CD4-positive, alpha-beta T cell (primary cell): ENCODE measurements around the gene CTDSP1. TPM values are rescaled to one million over a fixed set of nuclear protein-coding genes. Genes with fewer than 3 reads are reported as not detected.

ENCODE experiments used
- ATAC-seq: fragments of 200-7000 bp; cut with Tn5 transposase; one replicate; pipeline ENCODE4 v1.10.0; 2022; ENCODE audit warnings: mild to moderate bottlenecking; ENCODE audit not compliant: poor library complexity
- CTCF ChIA-PET: fragments of 350-600 bp; sonication (Branson Sonifier 250); formaldehyde crosslinking; loops from one replicate; lab custom pipeline; 2021; ENCODE audit warnings: antibody characterized with exemption, inconsistent platforms; lab: Charles Lee
- POLR2A ChIA-PET: fragments of 350-600 bp; sonication (Branson Sonifier 250); formaldehyde crosslinking; loops from one replicate; lab custom pipeline; 2021; ENCODE audit warnings: antibody characterized with exemption, inconsistent platforms; lab: Charles Lee
- DNase-seq, 14 experiments: peaks; one replicate each; pipeline ENCODE4 v3.0.0-alpha.2; 2013 to 2020; ENCODE audit warnings: mixed read lengths in 2 of 14
- H3K27ac ChIP-seq, 2 donors: one replicate each; pipeline versions ENCODE4 v1.5.1 to v1.7.0; 2013; ENCODE audit warnings: low read length in 2 of 2, low read depth in 1 of 2, mild to moderate bottlenecking in 1 of 2
- H3K27me3 ChIP-seq, 2 experiments: 1 replicate in 1 of 2; 2 replicates in 1 of 2; pipeline versions ENCODE4 v1.6.1 to v1.7.0; 2013; ENCODE audit warnings: low read length in 2 of 2, control low read depth in 1 of 2, mild to moderate bottlenecking in 1 of 2, moderate library complexity in 1 of 2; ENCODE audit not compliant: insufficient read depth in 2 of 2, control insufficient read depth in 1 of 2
- H3K36me3 ChIP-seq: one replicate; pipeline ENCODE4 v1.6.1; 2013; ENCODE audit warnings: low read length, control low read depth; ENCODE audit not compliant: insufficient read depth
- H3K4me1 ChIP-seq: one replicate; pipeline ENCODE4 v1.6.1; 2013; ENCODE audit warnings: low read length, control low read depth; ENCODE audit not compliant: insufficient read depth
- H3K4me3 ChIP-seq: one replicate; pipeline ENCODE4 v1.5.1; 2013; ENCODE audit warnings: mild to moderate bottlenecking, low read length, moderate library complexity
- H3K9me3 ChIP-seq, 2 experiments: 1 replicate in 1 of 2; 2 replicates in 1 of 2; pipeline versions ENCODE4 v1.6.1 to v1.7.0; 2013; ENCODE audit warnings: low read length in 2 of 2, mild to moderate bottlenecking in 2 of 2, control low read depth in 1 of 2, moderate library complexity in 1 of 2; ENCODE audit not compliant: control insufficient read depth in 1 of 2, insufficient read depth in 1 of 2
- H3K27ac Mint-ChIP-seq: one replicate; pipeline ENCODE4 v1.8.0; 2020; ENCODE audit warnings: mixed read lengths
- H3K27me3 Mint-ChIP-seq: one replicate; pipeline ENCODE4 v1.8.0; 2021; ENCODE audit warnings: mixed read lengths
- H3K36me3 Mint-ChIP-seq: one replicate; pipeline ENCODE4 v1.8.0; 2021; ENCODE audit warnings: low read depth, mixed read lengths
- H3K4me1 Mint-ChIP-seq: one replicate; pipeline ENCODE4 v1.8.0; 2021; ENCODE audit warnings: low read depth, mixed read lengths
- H3K4me3 Mint-ChIP-seq: one replicate; pipeline ENCODE4 v1.8.0; 2020; ENCODE audit warnings: mild to moderate bottlenecking, mixed read lengths
- H3K9me3 Mint-ChIP-seq: one replicate; pipeline ENCODE4 v1.8.0; 2020; ENCODE audit warnings: mixed read lengths
- CTCF ChIP-seq: fragments of 200-600 bp; IDR thresholded peaks from one replicate; pipeline ENCODE4 v1.8.0; 2022; ENCODE audit warnings: antibody characterized with exemption, mild to moderate bottlenecking
- intact Hi-C, 2 experiments: fragments of 100-400 bp; cut with DNase I in 1 of 2; cut with micrococcal nuclease in 1 of 2; formaldehyde crosslinking; loops; one replicate each; pipeline versions ENCODE4 v1.15.1 to v1.9.0; 2023 to 2025; cut with DNase I, micrococcal nuclease
- total RNA-seq, 174 experiments: library from RNA in 2 of 174; stranded (reverse) in 2 of 174; gene quantifications; one replicate each; pipeline ENCODE4 v1.2.3 and lab custom pipeline; 2021 to 2026

Gene CTDSP1
- total RNA-seq, 2 experiments from 2014 or later, result 70.5 to 76.8 TPM

- no peak overlapping the region for H3K27ac Mint-ChIP-seq
- Histone ChIP-seq H3K27ac (no peak overlapping the region), H3K4me3 (no peak overlapping the region), H3K4me1 (no peaks in the 10 kb centered on the region), H3K27me3 (no peaks in the 10 kb centered on the region), H3K9me3 (no peaks in the 10 kb centered on the region), H3K36me3 (no peaks in the 10 kb centered on the region)
- H3K9me3 Mint-ChIP-seq, result no peaks in the 10 kb centered on the region
- ATAC-seq, result no peak
- ChIA-PET POLR2A (no interaction called here), CTCF (no interaction called here)
- H3K36me3 Mint-ChIP-seq, result no peaks in the 10 kb centered on the region
- intact Hi-C loops, result no loop called here
- no peaks in the 10 kb centered on the region for H3K27me3 Mint-ChIP-seq
- TF ChIP-seq CTCF, result no peak
- DNase-seq, result no peak
- no peak overlapping the region for H3K4me3 Mint-ChIP-seq
- H3K4me1 Mint-ChIP-seq, result no peaks in the 10 kb centered on the region
These were observed 23.9 kb downstream of the CTDSP1 start for GRCh38 chr2:218423584-218423983.

- no peak for TF ChIP-seq CTCF
- no peak for DNase-seq
- H3K4me1 Mint-ChIP-seq, result no peaks in the 10 kb centered on the region
These were observed 25.9 kb downstream of the CTDSP1 start for GRCh38 chr2:218425531-218425930.

GRCh38 chr2:218427741-218428140, 28.1 kb downstream of the CTDSP1 start:
- Histone ChIP-seq H3K9me3 (no peaks in the 10 kb centered on the region), H3K27me3 (peaks cover 0 to 3% of the 10 kb centered on the region in 2 experiments), H3K27ac (no peak overlapping the region), H3K4me3 (no peak overlapping the region), H3K36me3 (no peaks in the 10 kb centered on the region), H3K4me1 (no peaks in the 10 kb centered on the region)
- no peak overlapping the region for H3K4me3 Mint-ChIP-seq
- H3K36me3 Mint-ChIP-seq, result no peaks in the 10 kb centered on the region
- DNase-seq (no peak), ATAC-seq (no peak)
- ChIA-PET CTCF (interaction anchor here (0.7 kb wide), 1 partner anchor 25 kb away, joined by 3 read pairs; no protein-coding TSS in a partner anchor), POLR2A (no interaction called here)
- no peak for TF ChIP-seq CTCF
- no peaks in the 10 kb centered on the region for H3K27me3 Mint-ChIP-seq
- H3K27ac Mint-ChIP-seq, result no peak overlapping the region
- no peaks in the 10 kb centered on the region for H3K9me3 Mint-ChIP-seq
- no peaks in the 10 kb centered on the region for H3K4me1 Mint-ChIP-seq
- intact Hi-C loops, result no loop called here

More at GRCh38 chr2:218425531-218425930, 25.9 kb downstream of the CTDSP1 start:
- POLR2A ChIA-PET, result no interaction called here
- Mint-ChIP-seq H3K36me3 (no peaks in the 10 kb centered on the region), H3K4me3 (no peak overlapping the region), H3K27me3 (no peaks in the 10 kb centered on the region), H3K27ac (no peak overlapping the region), H3K9me3 (no peaks in the 10 kb centered on the region)
- no peak for ATAC-seq
- Histone ChIP-seq H3K27ac (no peak overlapping the region), H3K4me3 (no peak overlapping the region), H3K36me3 (no peaks in the 10 kb centered on the region), H3K27me3 (no peaks in the 10 kb centered on the region), H3K4me1 (no peaks in the 10 kb centered on the region), H3K9me3 (no peaks in the 10 kb centered on the region)
- CTCF ChIA-PET, result no interaction called here
- intact Hi-C loops, result no loop called here
